Loucy (cell line): ENCODE results near the gene MAP9.

Experiments
- EZH2phosphoT487 ChIP-seq: fragments of 200-600 bp; IDR thresholded peaks from 2 replicates; pipeline ENCODE4 v1.6.1; 2018; ENCODE audit warnings: antibody characterized with exemption, mild to moderate bottlenecking, moderate library complexity, borderline replicate concordance
- TF ChIP-seq, protein P1 (sequence below): fragments of 200-600 bp; sonication (generic); conservative IDR thresholded peaks from 2 replicates; pipeline ENCODE4 v1.5.1; 2014; ENCODE audit warnings: mild to moderate bottlenecking, antibody characterized with exemption, low read length

DNA sequence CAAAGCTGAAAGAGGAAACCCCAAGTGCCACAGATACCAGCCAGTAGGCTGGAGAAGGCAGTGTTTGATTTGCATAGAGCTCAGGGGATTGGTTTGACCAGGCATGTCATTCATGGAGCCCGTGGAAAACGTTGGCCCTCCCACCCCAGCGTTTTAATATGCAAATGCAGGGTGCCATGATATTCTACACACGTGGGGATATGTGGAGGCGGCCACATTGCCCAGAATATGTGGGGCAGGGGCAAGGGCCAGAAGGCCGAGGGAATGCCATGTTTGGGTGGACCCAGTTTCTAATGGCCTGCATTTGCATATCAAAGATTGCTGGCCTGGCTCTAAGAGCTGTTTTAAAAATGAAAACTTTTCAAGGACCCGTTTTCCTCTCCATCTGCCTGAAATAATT, 71.1 kb downstream of the MAP9 start:
- TF ChIP-seq, protein P1, sequence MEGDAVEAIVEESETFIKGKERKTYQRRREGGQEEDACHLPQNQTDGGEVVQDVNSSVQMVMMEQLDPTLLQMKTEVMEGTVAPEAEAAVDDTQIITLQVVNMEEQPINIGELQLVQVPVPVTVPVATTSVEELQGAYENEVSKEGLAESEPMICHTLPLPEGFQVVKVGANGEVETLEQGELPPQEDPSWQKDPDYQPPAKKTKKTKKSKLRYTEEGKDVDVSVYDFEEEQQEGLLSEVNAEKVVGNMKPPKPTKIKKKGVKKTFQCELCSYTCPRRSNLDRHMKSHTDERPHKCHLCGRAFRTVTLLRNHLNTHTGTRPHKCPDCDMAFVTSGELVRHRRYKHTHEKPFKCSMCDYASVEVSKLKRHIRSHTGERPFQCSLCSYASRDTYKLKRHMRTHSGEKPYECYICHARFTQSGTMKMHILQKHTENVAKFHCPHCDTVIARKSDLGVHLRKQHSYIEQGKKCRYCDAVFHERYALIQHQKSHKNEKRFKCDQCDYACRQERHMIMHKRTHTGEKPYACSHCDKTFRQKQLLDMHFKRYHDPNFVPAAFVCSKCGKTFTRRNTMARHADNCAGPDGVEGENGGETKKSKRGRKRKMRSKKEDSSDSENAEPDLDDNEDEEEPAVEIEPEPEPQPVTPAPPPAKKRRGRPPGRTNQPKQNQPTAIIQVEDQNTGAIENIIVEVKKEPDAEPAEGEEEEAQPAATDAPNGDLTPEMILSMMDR: no peak
- no peak for TF ChIP-seq EZH2phosphoT487
